Fibroblast of lung (primary cell): ENCODE data around the gene HSPH1. TPM values are rescaled to one million over a fixed set of nuclear protein-coding genes. Genes with fewer than 3 reads are reported as not detected.

Experiments used
- DNase-seq, 2 donors: peaks; one replicate each; pipeline versions ENCODE4 v3.0.0 to v3.0.0-alpha.2; 2010; ENCODE audit warnings: low read depth in 2 of 2
- H2AFZ ChIP-seq: 2 replicates; pipeline ENCODE4 v1.5.1; 2012; ENCODE audit warnings: low read length, control low read depth, inconsistent platforms
- H3K27ac ChIP-seq: 2 replicates; pipeline ENCODE4 v1.5.1; 2011; ENCODE audit warnings: low read length, control low read depth; ENCODE audit not compliant: insufficient read depth
- H3K27me3 ChIP-seq: 2 replicates; pipeline ENCODE4 v1.5.1; 2011; ENCODE audit warnings: mild to moderate bottlenecking, low read length; ENCODE audit not compliant: control insufficient read depth, insufficient read depth
- H3K36me3 ChIP-seq: 2 replicates; pipeline ENCODE4 v1.5.1; 2011; ENCODE audit warnings: low read length; ENCODE audit not compliant: control insufficient read depth, insufficient read depth
- H3K4me1 ChIP-seq: 2 replicates; pipeline ENCODE4 v1.5.1; 2011; ENCODE audit warnings: low read length; ENCODE audit not compliant: control insufficient read depth, insufficient read depth; ENCODE audit errors: extremely low read depth
- H3K4me2 ChIP-seq: 2 replicates; pipeline ENCODE4 v1.5.1; 2011; ENCODE audit warnings: low read length, control low read depth; ENCODE audit not compliant: insufficient read depth; ENCODE audit errors: extremely low read depth
- H3K4me3 ChIP-seq, 4 experiments: fragments of 200-600 bp in 1 of 4; sonication (generic) in 1 of 4; replicated peaks in 1 of 4; 2 replicates each; pipeline ENCODE4 v1.5.1; 2011 to 2016; ENCODE audit warnings: low read length in 4 of 4, low read depth in 3 of 4, mild to moderate bottlenecking in 3 of 4, control low read depth in 2 of 4, inconsistent platforms in 1 of 4, mixed read lengths in 1 of 4; ENCODE audit not compliant: insufficient read depth in 1 of 4; ENCODE audit errors: control extremely low read depth in 1 of 4
- H3K79me2 ChIP-seq: 2 replicates; pipeline ENCODE4 v1.5.1; 2012; ENCODE audit warnings: mild to moderate bottlenecking, low read length, inconsistent platforms; ENCODE audit not compliant: control insufficient read depth, insufficient read depth
- H3K9ac ChIP-seq: 2 replicates; pipeline ENCODE4 v1.5.1; 2011; ENCODE audit warnings: mild to moderate bottlenecking, low read length, control low read depth; ENCODE audit not compliant: insufficient read depth
- H3K9me3 ChIP-seq: 2 replicates; pipeline ENCODE4 v1.5.1; 2012; ENCODE audit warnings: low read depth, low read length; ENCODE audit not compliant: control insufficient read depth, insufficient read depth
- H4K20me1 ChIP-seq: 2 replicates; pipeline ENCODE4 v1.5.1; 2011; ENCODE audit warnings: low read length; ENCODE audit not compliant: control insufficient read depth, insufficient read depth; ENCODE audit errors: extremely low read depth
- EZH2 ChIP-seq: IDR thresholded peaks from 2 replicates; pipeline ENCODE4 v1.5.1; 2012; ENCODE audit warnings: low read length, control low read depth, mild to moderate bottlenecking; ENCODE audit errors: missing control alignments
- polyA plus RNA-seq, 2 donors: library from polyadenylated mRNA; depleted of rRNA in 1 of 2; stranded (reverse) in 1 of 2; unstranded in 1 of 2; fragments of >200 nt; gene quantifications; 2 replicates each; pipeline ENCODE4 v1.2.1, GENCODE V29; 2011 to 2012; ENCODE audit warnings: missing spikeins in 1 of 2
- total RNA-seq: library from RNA; depleted of rRNA; stranded (reverse); fragments of >200 nt; gene quantifications from 2 replicates; pipeline ENCODE4 v1.2.1, GENCODE V29; 2014
- TF ChIP-seq, protein P1 (sequence below), 2 donors: IDR thresholded peaks in 1 of 2; conservative IDR thresholded peaks in 1 of 2; 1 replicate in 1 of 2; 2 replicates in 1 of 2; pipeline ENCODE4 v1.5.1; 2011 to 2012; ENCODE audit warnings: low read length in 2 of 2, control low read depth in 1 of 2, inconsistent platforms in 1 of 2, low read depth in 1 of 2, mild to moderate bottlenecking in 1 of 2

The HSPH1 gene
- total and polyA plus RNA-seq, 2 donors (not counting 1 experiment from before 2014, with no cell fraction given) = 34.4 to 40.6 TPM

DNA sequence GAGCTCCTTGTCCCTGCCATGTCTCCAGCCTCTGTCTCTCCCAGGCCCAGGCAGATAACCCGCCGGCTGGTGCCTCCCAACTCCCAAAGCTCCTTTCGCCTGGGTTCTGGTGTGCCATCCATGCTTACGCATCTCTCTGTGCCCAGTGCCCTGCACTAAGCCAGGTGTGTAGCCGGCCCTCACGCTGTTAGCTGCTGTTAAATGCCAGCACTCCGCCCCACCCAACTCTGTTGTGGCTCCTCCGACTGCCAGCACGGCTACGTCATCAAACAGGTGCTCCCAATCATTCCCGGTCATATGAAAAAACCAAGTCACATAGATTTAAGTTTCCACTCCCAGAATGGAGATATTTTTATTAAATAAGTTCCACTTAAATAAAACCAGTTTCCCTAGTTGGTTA lies 7.0 kb upstream of the HSPH1 start:
- Histone ChIP-seq H3K27ac (no peak overlapping the region), H3K27me3 (no peaks in the 10 kb centered on the region), H3K36me3 (no peaks in the 10 kb centered on the region), H3K9ac (no peak overlapping the region), H4K20me1 (no peaks in the 10 kb centered on the region), H3K4me2 (no peak overlapping the region), H3K79me2 (no peaks in the 10 kb centered on the region), H3K9me3 (no peaks in the 10 kb centered on the region), H2AFZ (no peak overlapping the region), H3K4me1 (no peaks in the 10 kb centered on the region), H3K4me3 (no peak overlapping the region)
- DNase-seq = no peak
- TF ChIP-seq EZH2 = no peak
- TF ChIP-seq, protein P1, sequence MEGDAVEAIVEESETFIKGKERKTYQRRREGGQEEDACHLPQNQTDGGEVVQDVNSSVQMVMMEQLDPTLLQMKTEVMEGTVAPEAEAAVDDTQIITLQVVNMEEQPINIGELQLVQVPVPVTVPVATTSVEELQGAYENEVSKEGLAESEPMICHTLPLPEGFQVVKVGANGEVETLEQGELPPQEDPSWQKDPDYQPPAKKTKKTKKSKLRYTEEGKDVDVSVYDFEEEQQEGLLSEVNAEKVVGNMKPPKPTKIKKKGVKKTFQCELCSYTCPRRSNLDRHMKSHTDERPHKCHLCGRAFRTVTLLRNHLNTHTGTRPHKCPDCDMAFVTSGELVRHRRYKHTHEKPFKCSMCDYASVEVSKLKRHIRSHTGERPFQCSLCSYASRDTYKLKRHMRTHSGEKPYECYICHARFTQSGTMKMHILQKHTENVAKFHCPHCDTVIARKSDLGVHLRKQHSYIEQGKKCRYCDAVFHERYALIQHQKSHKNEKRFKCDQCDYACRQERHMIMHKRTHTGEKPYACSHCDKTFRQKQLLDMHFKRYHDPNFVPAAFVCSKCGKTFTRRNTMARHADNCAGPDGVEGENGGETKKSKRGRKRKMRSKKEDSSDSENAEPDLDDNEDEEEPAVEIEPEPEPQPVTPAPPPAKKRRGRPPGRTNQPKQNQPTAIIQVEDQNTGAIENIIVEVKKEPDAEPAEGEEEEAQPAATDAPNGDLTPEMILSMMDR (conservative IDR thresholded peaks at IDR 0.05 in 1 of 2, IDR thresholded peaks at IDR 0.05 in 1 of 2; ENCODE audit: low read depth in 1 of 2, low read length in 2 of 2) = no peak

DNA sequence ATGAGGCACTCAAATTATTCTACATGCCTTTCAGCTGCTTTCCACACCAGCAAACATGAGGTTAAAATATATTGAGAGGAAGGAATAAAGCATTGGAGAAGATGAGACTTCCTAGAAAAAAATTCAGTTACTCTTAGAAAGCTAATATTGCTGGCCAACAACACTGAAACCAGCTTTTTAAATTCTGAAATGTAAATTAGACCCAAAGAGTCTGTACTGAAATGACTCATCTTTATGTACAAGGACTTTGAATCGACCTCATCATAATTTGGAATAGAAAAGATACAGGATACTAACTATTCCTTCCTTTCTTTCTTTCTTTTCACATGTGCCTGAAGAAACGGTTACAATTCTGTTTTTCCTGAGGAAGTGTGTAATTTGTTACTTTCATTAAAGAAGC lies 6.5 kb upstream of the HSPH1 start:
- no peaks in the 10 kb centered on the region for H3K36me3 ChIP-seq
- H3K9ac ChIP-seq = no peak overlapping the region
- H3K79me2 ChIP-seq = no peaks in the 10 kb centered on the region
- no peaks in the 10 kb centered on the region for H3K4me1 ChIP-seq
- no peaks in the 10 kb centered on the region for H3K9me3 ChIP-seq
- DNase-seq = no peak
- H3K4me3 ChIP-seq = no peak overlapping the region
- H4K20me1 ChIP-seq = no peaks in the 10 kb centered on the region
- H3K27me3 ChIP-seq = no peaks in the 10 kb centered on the region
- H3K4me2 ChIP-seq = no peak overlapping the region
- TF ChIP-seq, protein P1 (conservative IDR thresholded peaks at IDR 0.05 in 1 of 2, IDR thresholded peaks at IDR 0.05 in 1 of 2; ENCODE audit: low read depth in 1 of 2, low read length in 2 of 2) = no peak
- TF ChIP-seq EZH2 = no peak
- H2AFZ ChIP-seq = no peak overlapping the region
- H3K27ac ChIP-seq = no peak overlapping the region

DNA sequence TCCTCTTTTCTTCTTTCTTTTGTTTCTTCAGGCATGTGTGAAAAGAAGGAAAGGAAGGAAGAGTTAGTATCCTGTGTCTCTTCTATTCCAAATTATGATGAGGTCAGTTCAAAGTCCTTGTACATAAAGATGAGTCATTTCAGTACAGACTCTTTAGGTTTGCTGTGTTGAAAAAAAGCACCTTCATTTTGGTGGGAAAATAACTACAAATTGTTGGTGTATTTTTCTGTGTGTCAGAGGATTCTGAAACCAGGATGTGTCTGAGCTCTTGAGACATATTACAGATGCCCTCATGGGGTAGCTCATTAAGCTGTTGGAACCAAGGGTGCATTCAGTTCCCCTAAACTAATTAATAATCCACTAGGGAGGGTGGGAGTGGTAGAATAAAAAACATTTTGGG lies 5.8 kb upstream of the HSPH1 start:
- no peaks in the 10 kb centered on the region for H3K9me3 ChIP-seq
- no peak overlapping the region for H2AFZ ChIP-seq
- H3K36me3 ChIP-seq = no peaks in the 10 kb centered on the region
- H3K9ac ChIP-seq = no peak overlapping the region
- H3K79me2 ChIP-seq = no peaks in the 10 kb centered on the region
- H3K4me3 ChIP-seq = no peak overlapping the region
- no peaks in the 10 kb centered on the region for H3K27me3 ChIP-seq
- H3K4me1 ChIP-seq = no peaks in the 10 kb centered on the region
- H3K27ac ChIP-seq = no peak overlapping the region
- no peak for DNase-seq
- TF ChIP-seq, protein P1 (conservative IDR thresholded peaks at IDR 0.05 in 1 of 2, IDR thresholded peaks at IDR 0.05 in 1 of 2; ENCODE audit: low read depth in 1 of 2, low read length in 2 of 2) = no peak
- no peak for TF ChIP-seq EZH2
- H4K20me1 ChIP-seq = no peaks in the 10 kb centered on the region
- no peak overlapping the region for H3K4me2 ChIP-seq
